HCT116 (cell line): Measurements from ENCODE around the gene CYTL1. TPM values are rescaled to one million over a fixed set of nuclear protein-coding genes. Genes with fewer than 3 reads are reported as not detected.

ENCODE experiments used
- ATAC-seq: fragments of 200-7000 bp; cut with Tn5 transposase; 2 replicates; pipeline ENCODE4 v1.9.1; 2020; ENCODE audit warnings: mild to moderate bottlenecking, moderate library complexity
- BruUV-seq: library from RNA; stranded (reverse); fragments of 400-500 nt; replicated peaks from 2 replicates; lab custom pipeline; 2021; lab: Mats Ljungman, UMichigan
- CTCF ChIA-PET: fragments of 300-600 bp; sonication (Branson Sonifier 250); formaldehyde crosslinking; loops from one replicate; lab custom pipeline; 2021; ENCODE audit warnings: antibody characterized with exemption; lab: Charles Lee
- POLR2A ChIA-PET: fragments of 300-600, 350-600 bp; sonication (Branson Sonifier 250); formaldehyde crosslinking; loops from one replicate; lab custom pipeline; 2021; ENCODE audit warnings: antibody characterized with exemption; lab: Charles Lee
- RAD21 ChIA-PET, 2 experiments: fragments of 300-600 bp; sonication (Branson Sonifier 250); formaldehyde crosslinking; loops; one replicate each; lab custom pipeline; 2023; ENCODE audit warnings: low total read pairs in 2 of 2; ENCODE audit not compliant: uncharacterized antibody in 2 of 2, unreplicated experiment in 2 of 2, low non-redundant PET in 1 of 2; lab: Charles Lee
- DNase-seq: peaks from one replicate; pipeline ENCODE4 v3.0.0-alpha.2; 2010; ENCODE audit warnings: low read depth, low spot score
- H2AFZ ChIP-seq: fragments of 200-600 bp; shearing (Covaris generic), sonication (generic); 2 replicates; pipeline ENCODE4 v1.6.1; 2017; ENCODE audit warnings: low read depth, mixed run types, mixed read lengths, antibody characterized with exemption, low read length; ENCODE audit not compliant: poor library complexity, severe bottlenecking
- H3K27ac ChIP-seq: 2 replicates; pipeline ENCODE4 v1.5.1; 2012; ENCODE audit warnings: low read depth, low read length
- H3K27me3 ChIP-seq: fragments of 200-600 bp; sonication (generic); 2 replicates; pipeline ENCODE4 v1.6.1; 2016; ENCODE audit warnings: mixed run types, low read length, mixed read lengths; ENCODE audit not compliant: insufficient read depth
- H3K36me3 ChIP-seq, 2 experiments: fragments of 200-500 bp in 1 of 2; fragments of 200-600 bp in 1 of 2; sonication (Bioruptor generic) in 1 of 2; sonication (generic) in 1 of 2; 2 replicates each; pipeline versions ENCODE4 v1.5.1 to v1.6.1; 2014 to 2016; ENCODE audit warnings: low read length in 2 of 2, inconsistent platforms in 1 of 2, mixed read lengths in 1 of 2, mixed run types in 1 of 2; ENCODE audit not compliant: insufficient read depth in 2 of 2, control insufficient read depth in 1 of 2
- H3K4me1 ChIP-seq, 2 experiments: fragments of 200-600 bp in 1 of 2; sonication (generic) in 1 of 2; 2 replicates each; pipeline versions ENCODE4 v1.5.1 to v1.6.1; 2012 to 2017; ENCODE audit warnings: low read length in 2 of 2, inconsistent platforms in 1 of 2, mild to moderate bottlenecking in 1 of 2, mixed read lengths in 1 of 2, mixed run types in 1 of 2, moderate library complexity in 1 of 2; ENCODE audit not compliant: insufficient read depth in 2 of 2, control insufficient read depth in 1 of 2
- H3K4me2 ChIP-seq: fragments of 200-600 bp; sonication (generic); 2 replicates; pipeline ENCODE4 v1.6.1; 2017; ENCODE audit warnings: mixed run types, low read length, mixed read lengths
- H3K4me3 ChIP-seq, 2 experiments: fragments of 200-600 bp in 1 of 2; sonication (generic) in 1 of 2; replicated peaks in 1 of 2; 2 replicates each; pipeline ENCODE4 v1.5.1; 2011 to 2016; ENCODE audit warnings: low read length in 2 of 2, control low read depth in 1 of 2, low read depth in 1 of 2, mild to moderate bottlenecking in 1 of 2, mixed read lengths in 1 of 2, mixed run types in 1 of 2
- H3K79me2 ChIP-seq: fragments of 200-600 bp; sonication (generic); 2 replicates; pipeline ENCODE4 v1.6.1; 2017; ENCODE audit warnings: mild to moderate bottlenecking, mixed run types, low read length, moderate library complexity, mixed read lengths; ENCODE audit not compliant: insufficient read depth
- H3K9ac ChIP-seq: fragments of 200-600 bp; sonication (generic); 2 replicates; pipeline ENCODE4 v1.6.1; 2016; ENCODE audit warnings: low read length, mixed read lengths
- H3K9me2 ChIP-seq: fragments of 200-600 bp; sonication (generic), shearing (Covaris generic); 2 replicates; pipeline ENCODE4 v1.6.1; 2017; ENCODE audit warnings: mixed run types, mild to moderate bottlenecking, moderate library complexity; ENCODE audit not compliant: insufficient read depth
- H3K9me3 ChIP-seq, 2 experiments: fragments of 200-500 bp in 1 of 2; fragments of 200-600 bp in 1 of 2; sonication (Bioruptor generic) in 1 of 2; sonication (generic) in 1 of 2; 2 replicates each; pipeline ENCODE4 v1.6.1; 2014 to 2017; ENCODE audit warnings: low read length in 2 of 2, mixed read lengths in 2 of 2, inconsistent platforms in 1 of 2, low read depth in 1 of 2, mild to moderate bottlenecking in 1 of 2, mixed run types in 1 of 2, moderate library complexity in 1 of 2; ENCODE audit not compliant: control insufficient read depth in 1 of 2, insufficient read depth in 1 of 2
- H4K20me1 ChIP-seq: fragments of 200-600 bp; sonication (generic), shearing (Covaris generic); 2 replicates; pipeline ENCODE4 v1.6.1; 2017; ENCODE audit warnings: mixed run types, mild to moderate bottlenecking, moderate library complexity; ENCODE audit not compliant: insufficient read depth
- CEBPB ChIP-seq: IDR thresholded peaks from 2 replicates; pipeline ENCODE4 v1.6.1; 2012; ENCODE audit warnings: low read depth
- FOSL1 ChIP-seq: IDR thresholded peaks from 2 replicates; pipeline ENCODE4 v1.6.1; 2012; ENCODE audit warnings: low read depth
- POLR2AphosphoS5 ChIP-seq: IDR thresholded peaks from 2 replicates; pipeline ENCODE4 v1.6.1; 2011; ENCODE audit warnings: mild to moderate bottlenecking, low read depth, low read length, moderate library complexity
- TCF7L2 ChIP-seq: IDR thresholded peaks from 2 replicates; pipeline ENCODE4 v1.7.0; 2011; ENCODE audit warnings: borderline replicate concordance, inconsistent platforms; ENCODE audit not compliant: insufficient read depth, insufficient read length; ENCODE audit errors: extremely low read depth
- YY1 ChIP-seq: IDR thresholded peaks from 2 replicates; pipeline ENCODE4 v1.6.1; 2011; ENCODE audit warnings: low read length, low read depth, moderate library complexity, mild to moderate bottlenecking; ENCODE audit not compliant: insufficient replicate concordance; ENCODE audit errors: extremely low read depth
- ZFX ChIP-seq: fragments of 450-650 bp; IDR thresholded peaks from 2 replicates; pipeline ENCODE4 v1.6.1; 2017
- intact Hi-C: fragments of 100-400 bp; cut with micrococcal nuclease; formaldehyde crosslinking; loops from 2 replicates; pipeline ENCODE4 v1.10.0; 2022
- total RNA-seq: library from RNA; stranded (reverse); gene quantifications from one replicate; pipeline ENCODE4 v1.2.1, GENCODE V29; 2021; ENCODE audit not compliant: unreplicated experiment
- TF ChIP-seq, protein P1 (sequence below), 3 experiments: fragments of 200-600 bp in 1 of 3; sonication (generic) in 1 of 3; IDR thresholded peaks in 2 of 3; conservative IDR thresholded peaks in 1 of 3; 2 replicates each; pipeline ENCODE4 v1.5.1; 2012 to 2017; ENCODE audit warnings: low read depth in 2 of 3, low read length in 2 of 3, antibody characterized with exemption in 1 of 3, borderline replicate concordance in 1 of 3, control low read depth in 1 of 3, mild to moderate bottlenecking in 1 of 3, mixed read lengths in 1 of 3, mixed run types in 1 of 3, moderate library complexity in 1 of 3; ENCODE audit not compliant: insufficient read depth in 1 of 3
- TF ChIP-seq, protein P2 (sequence below): IDR thresholded peaks from 2 replicates; pipeline ENCODE4 v1.6.1; 2011; ENCODE audit warnings: mild to moderate bottlenecking, low read length, moderate library complexity; ENCODE audit not compliant: insufficient replicate concordance; ENCODE audit errors: extremely low read depth
- TF ChIP-seq, protein P3 (sequence below): IDR thresholded peaks from 2 replicates; pipeline ENCODE4 v1.6.1; 2012
- TF ChIP-seq, protein P4 (sequence below): IDR thresholded peaks from 2 replicates; pipeline ENCODE4 v1.6.1; 2012; ENCODE audit warnings: low read depth

The CYTL1 gene
- total RNA-seq, 1 experiment from 2014 or later, result not detected

DNA sequence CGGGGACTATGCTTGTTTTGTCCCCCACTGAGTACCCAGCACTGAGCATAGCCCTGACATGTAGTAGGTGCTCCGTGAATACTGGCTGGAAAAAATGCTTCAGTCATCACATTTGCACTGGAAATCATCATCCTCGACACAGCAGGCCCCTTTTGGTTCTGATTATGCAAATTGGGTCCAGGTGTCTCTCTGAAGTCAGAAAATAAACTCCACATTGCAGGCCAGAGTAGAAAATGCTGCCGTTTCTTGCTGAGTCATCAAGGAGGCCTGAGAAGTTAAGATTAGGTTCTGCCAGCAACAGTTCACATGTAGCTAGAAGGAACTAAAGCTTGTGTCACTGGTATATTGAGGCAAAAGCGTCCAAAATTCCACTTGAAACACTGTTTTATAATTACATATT is 17.0 kb upstream of the CYTL1 start (continued):
- TF ChIP-seq, protein P1, sequence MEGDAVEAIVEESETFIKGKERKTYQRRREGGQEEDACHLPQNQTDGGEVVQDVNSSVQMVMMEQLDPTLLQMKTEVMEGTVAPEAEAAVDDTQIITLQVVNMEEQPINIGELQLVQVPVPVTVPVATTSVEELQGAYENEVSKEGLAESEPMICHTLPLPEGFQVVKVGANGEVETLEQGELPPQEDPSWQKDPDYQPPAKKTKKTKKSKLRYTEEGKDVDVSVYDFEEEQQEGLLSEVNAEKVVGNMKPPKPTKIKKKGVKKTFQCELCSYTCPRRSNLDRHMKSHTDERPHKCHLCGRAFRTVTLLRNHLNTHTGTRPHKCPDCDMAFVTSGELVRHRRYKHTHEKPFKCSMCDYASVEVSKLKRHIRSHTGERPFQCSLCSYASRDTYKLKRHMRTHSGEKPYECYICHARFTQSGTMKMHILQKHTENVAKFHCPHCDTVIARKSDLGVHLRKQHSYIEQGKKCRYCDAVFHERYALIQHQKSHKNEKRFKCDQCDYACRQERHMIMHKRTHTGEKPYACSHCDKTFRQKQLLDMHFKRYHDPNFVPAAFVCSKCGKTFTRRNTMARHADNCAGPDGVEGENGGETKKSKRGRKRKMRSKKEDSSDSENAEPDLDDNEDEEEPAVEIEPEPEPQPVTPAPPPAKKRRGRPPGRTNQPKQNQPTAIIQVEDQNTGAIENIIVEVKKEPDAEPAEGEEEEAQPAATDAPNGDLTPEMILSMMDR (IDR thresholded peaks at IDR 0.05 in 2 of 3, conservative IDR thresholded peaks at IDR 0.05 in 1 of 3; ENCODE audit: borderline replicate concordance in 1 of 3, insufficient read depth in 1 of 3, low read depth in 2 of 3, low read length in 2 of 3), result no peak
- no peak for TF ChIP-seq TCF7L2
- TF ChIP-seq, protein P2, sequence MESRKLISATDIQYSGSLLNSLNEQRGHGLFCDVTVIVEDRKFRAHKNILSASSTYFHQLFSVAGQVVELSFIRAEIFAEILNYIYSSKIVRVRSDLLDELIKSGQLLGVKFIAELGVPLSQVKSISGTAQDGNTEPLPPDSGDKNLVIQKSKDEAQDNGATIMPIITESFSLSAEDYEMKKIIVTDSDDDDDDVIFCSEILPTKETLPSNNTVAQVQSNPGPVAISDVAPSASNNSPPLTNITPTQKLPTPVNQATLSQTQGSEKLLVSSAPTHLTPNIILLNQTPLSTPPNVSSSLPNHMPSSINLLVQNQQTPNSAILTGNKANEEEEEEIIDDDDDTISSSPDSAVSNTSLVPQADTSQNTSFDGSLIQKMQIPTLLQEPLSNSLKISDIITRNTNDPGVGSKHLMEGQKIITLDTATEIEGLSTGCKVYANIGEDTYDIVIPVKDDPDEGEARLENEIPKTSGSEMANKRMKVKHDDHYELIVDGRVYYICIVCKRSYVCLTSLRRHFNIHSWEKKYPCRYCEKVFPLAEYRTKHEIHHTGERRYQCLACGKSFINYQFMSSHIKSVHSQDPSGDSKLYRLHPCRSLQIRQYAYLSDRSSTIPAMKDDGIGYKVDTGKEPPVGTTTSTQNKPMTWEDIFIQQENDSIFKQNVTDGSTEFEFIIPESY, result no peak

DNA sequence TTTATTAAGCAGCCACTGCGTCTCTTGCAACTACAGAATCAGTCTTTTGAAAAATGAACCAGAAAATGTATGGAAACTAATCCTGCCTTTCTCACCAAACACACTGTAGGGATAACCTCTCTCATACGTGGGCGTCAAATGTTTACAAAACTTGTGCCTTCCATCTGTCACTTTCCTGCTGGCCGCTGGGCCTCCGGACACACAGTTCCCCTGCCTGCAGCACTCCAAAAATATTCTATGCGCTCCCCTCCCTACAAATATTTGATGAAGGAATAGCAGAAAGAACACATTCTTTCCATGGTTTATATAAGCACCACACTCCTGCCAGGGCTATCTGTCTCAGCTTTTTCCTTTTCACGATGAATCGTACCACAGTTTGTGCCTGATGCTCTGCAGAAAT is 14.9 kb upstream of the CYTL1 start:
- no TSS peak for BruUV-seq
- Histone ChIP-seq H3K27ac (no peak overlapping the region), H3K79me2 (no peaks in the 10 kb centered on the region), H3K4me1 (peaks cover 3 to 11% of the 10 kb centered on the region in 2 experiments), H3K36me3 (no peaks in the 10 kb centered on the region), H3K4me2 (no peak overlapping the region), H2AFZ (no peak overlapping the region), H3K27me3 (peaks cover 11% of the 10 kb centered on the region; the same call in 1 of the 2 replicates), H3K9me2 (no peaks in the 10 kb centered on the region), H3K4me3 (no peak overlapping the region), H4K20me1 (no peaks in the 10 kb centered on the region), H3K9ac (no peak overlapping the region), H3K9me3 (no peaks in the 10 kb centered on the region)
- TF ChIP-seq CEBPB (no peak), TCF7L2 (no peak), POLR2AphosphoS5 (no peak), ZFX (no peak), FOSL1 (no peak), YY1 (no peak)
- TF ChIP-seq, protein P3, sequence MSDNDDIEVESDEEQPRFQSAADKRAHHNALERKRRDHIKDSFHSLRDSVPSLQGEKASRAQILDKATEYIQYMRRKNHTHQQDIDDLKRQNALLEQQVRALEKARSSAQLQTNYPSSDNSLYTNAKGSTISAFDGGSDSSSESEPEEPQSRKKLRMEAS, result no peak
- TF ChIP-seq, protein P4, sequence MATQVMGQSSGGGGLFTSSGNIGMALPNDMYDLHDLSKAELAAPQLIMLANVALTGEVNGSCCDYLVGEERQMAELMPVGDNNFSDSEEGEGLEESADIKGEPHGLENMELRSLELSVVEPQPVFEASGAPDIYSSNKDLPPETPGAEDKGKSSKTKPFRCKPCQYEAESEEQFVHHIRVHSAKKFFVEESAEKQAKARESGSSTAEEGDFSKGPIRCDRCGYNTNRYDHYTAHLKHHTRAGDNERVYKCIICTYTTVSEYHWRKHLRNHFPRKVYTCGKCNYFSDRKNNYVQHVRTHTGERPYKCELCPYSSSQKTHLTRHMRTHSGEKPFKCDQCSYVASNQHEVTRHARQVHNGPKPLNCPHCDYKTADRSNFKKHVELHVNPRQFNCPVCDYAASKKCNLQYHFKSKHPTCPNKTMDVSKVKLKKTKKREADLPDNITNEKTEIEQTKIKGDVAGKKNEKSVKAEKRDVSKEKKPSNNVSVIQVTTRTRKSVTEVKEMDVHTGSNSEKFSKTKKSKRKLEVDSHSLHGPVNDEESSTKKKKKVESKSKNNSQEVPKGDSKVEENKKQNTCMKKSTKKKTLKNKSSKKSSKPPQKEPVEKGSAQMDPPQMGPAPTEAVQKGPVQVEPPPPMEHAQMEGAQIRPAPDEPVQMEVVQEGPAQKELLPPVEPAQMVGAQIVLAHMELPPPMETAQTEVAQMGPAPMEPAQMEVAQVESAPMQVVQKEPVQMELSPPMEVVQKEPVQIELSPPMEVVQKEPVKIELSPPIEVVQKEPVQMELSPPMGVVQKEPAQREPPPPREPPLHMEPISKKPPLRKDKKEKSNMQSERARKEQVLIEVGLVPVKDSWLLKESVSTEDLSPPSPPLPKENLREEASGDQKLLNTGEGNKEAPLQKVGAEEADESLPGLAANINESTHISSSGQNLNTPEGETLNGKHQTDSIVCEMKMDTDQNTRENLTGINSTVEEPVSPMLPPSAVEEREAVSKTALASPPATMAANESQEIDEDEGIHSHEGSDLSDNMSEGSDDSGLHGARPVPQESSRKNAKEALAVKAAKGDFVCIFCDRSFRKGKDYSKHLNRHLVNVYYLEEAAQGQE, result no peak
- intact Hi-C loops, result no loop called here
- ChIA-PET RAD21 (no interaction called here), CTCF (no interaction called here), POLR2A (no interaction called here)
- ATAC-seq (no peak), DNase-seq (no peak)
